ENCODE results near the gene PXN.
A peak's percentile ranks its signal among the peaks of the same experiment; 100 is the strongest.
"Not testable (repeated sequence)": the region's sequence is repeated elsewhere in the genome, so short reads cannot be mapped to it uniquely, and the experiment has no call there.

The PXN gene

DNA sequence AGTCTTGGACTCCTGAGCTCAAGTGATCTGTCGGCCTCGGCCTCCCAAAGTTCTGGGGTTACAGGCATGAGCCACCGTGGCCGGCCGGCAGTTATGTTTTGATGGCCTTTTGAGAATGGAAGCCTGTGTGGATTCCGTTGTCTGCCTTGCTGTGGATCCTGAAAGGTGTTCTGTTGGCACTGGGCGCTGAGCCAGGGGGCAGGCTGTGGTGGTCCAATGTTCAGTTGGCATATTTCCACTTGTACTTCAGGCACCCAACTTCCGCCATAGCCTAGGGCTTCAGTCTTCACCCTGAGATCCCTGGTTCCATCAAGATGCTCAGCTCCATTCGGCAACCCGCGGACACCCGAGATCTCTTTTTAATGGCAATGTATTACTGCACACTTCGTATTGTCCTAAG lies 58.3 kb downstream of the PXN start:
- DNase-seq (ENCODE audit: low read depth): no peak
- TF ChIP-seq, protein P1, sequence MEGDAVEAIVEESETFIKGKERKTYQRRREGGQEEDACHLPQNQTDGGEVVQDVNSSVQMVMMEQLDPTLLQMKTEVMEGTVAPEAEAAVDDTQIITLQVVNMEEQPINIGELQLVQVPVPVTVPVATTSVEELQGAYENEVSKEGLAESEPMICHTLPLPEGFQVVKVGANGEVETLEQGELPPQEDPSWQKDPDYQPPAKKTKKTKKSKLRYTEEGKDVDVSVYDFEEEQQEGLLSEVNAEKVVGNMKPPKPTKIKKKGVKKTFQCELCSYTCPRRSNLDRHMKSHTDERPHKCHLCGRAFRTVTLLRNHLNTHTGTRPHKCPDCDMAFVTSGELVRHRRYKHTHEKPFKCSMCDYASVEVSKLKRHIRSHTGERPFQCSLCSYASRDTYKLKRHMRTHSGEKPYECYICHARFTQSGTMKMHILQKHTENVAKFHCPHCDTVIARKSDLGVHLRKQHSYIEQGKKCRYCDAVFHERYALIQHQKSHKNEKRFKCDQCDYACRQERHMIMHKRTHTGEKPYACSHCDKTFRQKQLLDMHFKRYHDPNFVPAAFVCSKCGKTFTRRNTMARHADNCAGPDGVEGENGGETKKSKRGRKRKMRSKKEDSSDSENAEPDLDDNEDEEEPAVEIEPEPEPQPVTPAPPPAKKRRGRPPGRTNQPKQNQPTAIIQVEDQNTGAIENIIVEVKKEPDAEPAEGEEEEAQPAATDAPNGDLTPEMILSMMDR (conservative IDR thresholded peaks at IDR 0.05; ENCODE audit: low read depth, low read length): no peak
- H3K4me3 ChIP-seq (ENCODE audit: low read depth, low read length): no peak overlapping the region

DNA sequence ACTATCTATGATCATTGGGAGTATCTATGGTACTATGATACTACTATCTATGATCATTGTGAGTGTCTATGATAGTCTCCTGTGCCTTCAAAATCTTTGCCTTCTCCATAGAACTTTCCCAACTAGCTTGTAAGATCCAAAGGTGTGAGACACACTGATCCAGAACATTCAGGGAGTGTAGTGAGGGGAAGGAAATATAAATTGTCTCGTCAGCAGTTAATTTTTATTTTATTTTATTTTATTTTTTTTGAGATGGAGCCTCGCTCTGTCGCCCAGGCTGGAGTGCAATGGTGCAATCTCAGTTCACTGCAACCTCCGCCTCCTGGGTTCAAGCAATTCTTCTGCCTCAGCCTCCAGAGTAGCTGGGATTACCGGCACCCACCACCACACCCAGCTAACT lies 58.7 kb downstream of the PXN start:
- DNase-seq (ENCODE audit: low read depth); H3K4me3 ChIP-seq (ENCODE audit: low read depth, low read length): not testable (repeated sequence)

DNA sequence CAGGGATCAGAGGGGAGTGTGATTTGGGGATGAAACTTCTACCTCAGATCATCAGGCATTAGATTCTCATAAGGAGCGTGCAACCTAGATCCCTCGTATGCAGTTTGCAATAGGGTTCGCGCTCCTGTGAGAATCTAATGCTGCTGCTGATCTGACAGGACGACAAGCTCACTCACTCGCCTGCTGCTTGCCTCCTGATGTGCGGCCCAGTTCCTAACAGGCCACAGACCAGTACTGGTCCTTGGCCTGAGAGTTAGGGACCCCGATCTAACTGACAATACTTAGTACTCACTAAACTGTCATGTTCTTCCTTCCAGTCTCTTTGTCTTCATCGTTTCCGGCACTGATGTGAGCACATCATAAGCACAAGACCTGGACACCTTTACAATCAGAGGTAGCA lies 59.3 kb downstream of the PXN start:
- TF ChIP-seq, protein P1 (conservative IDR thresholded peaks at IDR 0.05; ENCODE audit: low read depth, low read length): no peak
- DNase-seq (ENCODE audit: low read depth): no peak
- H3K4me3 ChIP-seq (ENCODE audit: low read depth, low read length): no peak overlapping the region

DNA sequence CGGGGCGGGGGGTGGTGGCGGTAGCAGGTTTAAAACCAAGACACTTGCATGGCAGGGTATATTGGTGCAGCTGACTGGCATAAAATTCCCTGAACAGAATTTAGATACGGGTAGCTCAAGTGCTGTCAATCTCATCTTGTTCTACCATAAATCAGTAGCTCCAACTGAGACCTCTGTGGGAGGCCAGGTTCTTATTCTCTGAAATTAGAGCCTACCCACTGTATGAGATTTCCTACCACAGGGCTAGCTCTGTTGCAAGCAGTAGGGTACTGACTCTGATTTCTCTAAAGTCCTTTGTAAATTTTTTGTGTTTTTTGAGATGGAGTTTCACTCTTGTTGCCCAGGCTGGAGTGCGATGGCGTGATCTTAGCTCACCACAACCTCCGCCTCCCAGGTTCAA lies 61.4 kb downstream of the PXN start:
- no peak overlapping the region for H3K4me3 ChIP-seq (ENCODE audit: low read depth, low read length)
- TF ChIP-seq, protein P1 (conservative IDR thresholded peaks at IDR 0.05; ENCODE audit: low read depth, low read length): no peak
- DNase-seq (ENCODE audit: low read depth): no peak

DNA sequence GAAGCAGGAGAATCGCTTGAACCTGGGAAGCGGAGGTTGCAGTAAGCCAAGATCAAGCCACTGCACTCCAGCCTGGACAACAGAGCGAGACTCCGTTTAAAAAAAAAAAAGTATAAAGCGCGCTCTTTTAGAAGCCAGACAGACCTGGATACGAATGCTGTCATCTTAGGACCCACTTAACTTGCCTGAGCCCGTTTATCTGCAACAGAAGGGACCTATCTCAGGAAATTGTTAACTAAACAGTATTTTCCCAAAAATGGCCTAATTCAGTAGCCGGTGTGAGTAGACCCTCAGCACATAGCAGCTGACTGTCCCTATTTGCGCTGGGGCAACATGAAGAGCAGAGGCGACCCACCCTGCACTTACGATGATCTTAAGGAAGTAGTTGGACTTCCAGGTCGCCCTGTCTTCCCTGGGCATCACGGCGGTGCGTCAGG lies 65.1 kb downstream of the PXN start:
- TF ChIP-seq, protein P1 (conservative IDR thresholded peaks at IDR 0.05; ENCODE audit: low read depth, low read length): no peak
- H3K4me3 ChIP-seq (ENCODE audit: low read depth, low read length): peak overlapping the region; percentile 96
- no peak for DNase-seq (ENCODE audit: low read depth)

DNA sequence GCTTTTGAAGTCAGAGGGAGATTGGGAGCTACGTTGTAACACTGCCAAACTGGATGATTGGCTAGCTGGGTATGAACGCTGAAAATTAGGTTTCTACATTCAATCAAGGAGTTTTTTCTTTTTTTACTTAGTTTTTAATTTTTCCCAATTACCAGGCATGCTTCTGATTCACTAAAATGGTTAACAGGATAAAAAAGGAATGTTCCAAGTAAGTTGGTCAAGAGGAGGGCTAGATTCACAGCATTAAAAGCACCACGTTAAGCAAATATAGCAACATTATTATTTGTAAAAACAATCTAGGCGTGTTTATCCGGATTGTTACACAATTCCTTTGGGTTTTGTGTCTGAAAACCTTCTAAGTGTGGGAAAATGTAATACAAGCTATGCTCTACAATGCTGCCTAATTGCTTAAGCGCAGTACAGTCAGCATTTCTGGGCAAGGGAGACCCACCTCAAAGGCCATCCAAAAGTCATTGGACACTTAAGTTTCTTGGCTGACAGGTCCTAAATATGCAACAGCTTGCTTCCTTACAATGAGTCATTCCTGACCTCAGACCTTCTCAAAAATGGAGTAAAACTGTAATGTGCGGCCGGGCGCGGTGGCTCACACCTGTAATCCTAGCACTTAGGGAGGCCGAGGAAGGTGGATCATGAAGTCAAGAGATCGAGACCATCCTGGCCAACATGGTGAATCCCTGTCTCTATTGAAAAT lies 65.8 kb downstream of the PXN start:
- peak overlapping the region; percentile 96 for H3K4me3 ChIP-seq (ENCODE audit: low read depth, low read length)
- peak; percentile 96 for DNase-seq (ENCODE audit: low read depth)
- TF ChIP-seq, protein P1 (conservative IDR thresholded peaks at IDR 0.05; ENCODE audit: low read depth, low read length): no peak

DNA sequence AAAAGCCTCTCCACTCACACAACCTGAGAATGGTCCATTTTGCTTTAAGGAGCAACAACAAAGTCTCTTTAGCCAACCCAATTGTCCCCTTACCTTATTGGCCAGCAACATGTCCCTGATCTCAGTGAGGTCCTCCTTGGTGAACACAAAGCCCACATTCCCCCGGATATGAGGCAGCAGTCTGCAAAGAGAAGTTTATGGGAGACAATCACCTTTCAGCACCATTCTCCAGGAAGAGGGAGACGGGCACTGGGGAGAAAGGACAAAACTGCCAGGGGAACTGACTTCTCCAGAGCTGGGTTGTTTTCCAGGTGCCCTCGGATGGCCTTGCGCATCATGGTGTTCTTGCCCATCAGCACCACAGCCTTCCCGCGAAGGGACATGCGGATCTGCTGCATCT lies 66.5 kb downstream of the PXN start:
- TF ChIP-seq, protein P1 (conservative IDR thresholded peaks at IDR 0.05; ENCODE audit: low read depth, low read length): no peak
- H3K4me3 ChIP-seq (ENCODE audit: low read depth, low read length): peak overlapping the region; percentile 96
- no peak for DNase-seq (ENCODE audit: low read depth)

Measured in choroid plexus epithelial cell (primary cell).